M059J (cell line): ENCODE measurements around the gene VLDLR. TPM values are rescaled to one million over a fixed set of nuclear protein-coding genes. Genes with fewer than 3 reads are reported as not detected.

Experiments used
- DNase-seq: peaks from one replicate; pipeline ENCODE4 v3.0.0-alpha.2; 2012; ENCODE audit warnings: low read depth
- total RNA-seq: library from RNA; depleted of rRNA; stranded (reverse); fragments of >200 nt; shearing (Covaris generic); gene quantifications from 2 replicates; pipeline ENCODE4 v1.2.3, GENCODE V29; 2014; rRNA removed

The VLDLR gene
- 9.2 and 16.1 TPM in 2 replicates for total RNA-seq

DNA sequence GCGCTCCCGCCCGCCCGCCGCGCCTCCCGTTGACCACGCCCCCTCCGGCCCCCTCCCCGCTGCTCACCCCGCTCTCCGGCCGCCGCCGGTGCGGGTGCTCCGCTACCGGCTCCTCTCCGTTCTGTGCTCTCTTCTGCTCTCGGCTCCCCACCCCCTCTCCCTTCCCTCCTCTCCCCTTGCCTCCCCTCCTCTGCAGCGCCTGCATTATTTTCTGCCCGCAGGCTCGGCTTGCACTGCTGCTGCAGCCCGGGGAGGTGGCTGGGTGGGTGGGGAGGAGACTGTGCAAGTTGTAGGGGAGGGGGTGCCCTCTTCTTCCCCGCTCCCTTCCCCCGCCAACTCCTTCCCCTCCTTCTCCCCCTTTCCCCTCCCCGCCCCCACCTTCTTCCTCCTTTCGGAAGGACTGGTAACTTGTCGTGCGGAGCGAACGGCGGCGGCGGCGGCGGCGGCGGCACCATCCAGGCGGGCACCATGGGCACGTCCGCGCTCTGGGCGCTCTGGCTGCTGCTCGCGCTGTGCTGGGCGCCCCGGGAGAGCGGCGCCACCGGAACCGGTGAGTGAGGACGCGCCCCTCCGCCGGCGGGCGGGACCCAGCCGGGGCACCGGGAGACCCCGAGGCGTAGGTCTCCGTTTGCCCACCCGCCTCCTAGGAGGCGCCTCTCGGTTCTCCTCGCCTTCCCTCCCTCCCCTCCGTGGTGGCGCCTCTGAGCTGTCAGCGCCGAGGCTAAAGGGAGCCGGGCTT, at the start of gene VLDLR:
Gene VLDLR (plus strand): TSS at position 66 of the 739 bp plus-strand sequence. CDS start 403 bp downstream, at position 469.
- DNase-seq: peak; percentile 56

DNA sequence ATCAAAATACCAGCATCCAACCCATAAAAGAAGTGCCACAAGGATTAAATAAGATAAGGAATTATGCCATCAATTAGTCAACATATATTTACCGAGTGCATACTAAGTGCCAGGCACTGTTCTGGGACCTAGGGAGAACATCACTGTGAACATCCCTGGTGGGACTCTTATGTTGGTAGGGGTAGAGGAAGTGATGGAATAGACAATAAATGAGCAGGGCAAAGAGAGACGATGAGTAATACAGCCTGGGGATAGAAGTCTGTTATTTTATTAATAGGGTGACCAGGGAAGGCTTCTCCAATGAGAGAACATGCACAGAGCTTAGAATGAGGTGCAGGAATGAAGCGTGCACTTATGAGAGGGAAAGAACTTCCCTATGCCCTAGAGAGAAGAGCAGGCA, 47.4 kb upstream of the VLDLR start:
- peak; percentile 73 for DNase-seq

DNA sequence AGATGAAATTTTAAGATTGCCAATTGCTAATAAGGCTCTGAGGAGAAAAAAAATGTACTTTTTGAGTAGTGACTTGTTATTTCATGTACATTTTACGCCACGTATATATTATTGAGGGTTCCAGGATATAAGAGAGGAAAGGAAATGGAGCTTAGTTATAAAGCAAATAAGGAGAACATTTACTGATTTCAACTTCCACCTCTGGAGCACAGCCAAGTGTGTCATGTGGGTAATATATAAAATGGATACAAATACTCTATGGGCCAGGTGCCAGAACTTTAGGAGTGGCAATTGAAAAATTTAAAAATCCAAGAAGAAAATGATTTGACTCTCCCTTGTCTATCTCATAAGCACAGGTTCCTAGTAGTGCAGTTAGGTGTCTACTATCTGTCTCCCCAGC, 45.0 kb upstream of the VLDLR start:
- no peak for DNase-seq

DNA sequence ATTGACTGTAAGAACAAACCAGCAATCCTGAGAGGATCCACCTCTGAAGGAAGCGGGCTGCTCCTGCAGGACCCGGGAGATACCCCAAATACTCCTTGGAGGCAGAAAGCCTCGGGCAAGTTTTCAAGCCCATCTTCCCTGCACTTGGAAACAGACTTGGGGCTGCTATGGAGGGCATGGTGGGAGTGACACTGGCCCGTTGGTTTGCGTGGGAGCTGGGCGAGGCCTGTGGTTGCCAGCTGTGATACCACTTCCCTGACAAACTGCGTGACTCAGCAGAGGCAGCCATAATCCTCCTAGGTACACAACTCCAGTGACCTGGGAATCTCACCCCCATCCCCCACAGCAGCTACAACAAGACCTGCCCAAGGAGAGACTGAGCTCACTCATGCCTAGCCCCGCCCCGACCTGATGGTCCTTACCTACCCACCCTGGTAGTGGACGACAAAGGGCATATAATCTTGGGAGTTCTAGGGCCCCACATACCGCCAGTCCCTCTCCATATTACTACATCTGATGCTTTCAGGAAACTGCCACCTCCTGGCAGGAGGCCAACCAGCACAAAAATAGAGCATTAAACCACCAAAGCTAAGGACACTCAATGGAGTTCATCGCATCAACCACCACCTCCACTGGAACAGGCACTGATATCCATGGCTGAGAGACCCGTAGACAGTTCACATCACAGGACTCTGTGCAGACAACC, 38.1 kb upstream of the VLDLR start:
- peak; percentile 34 for DNase-seq

DNA sequence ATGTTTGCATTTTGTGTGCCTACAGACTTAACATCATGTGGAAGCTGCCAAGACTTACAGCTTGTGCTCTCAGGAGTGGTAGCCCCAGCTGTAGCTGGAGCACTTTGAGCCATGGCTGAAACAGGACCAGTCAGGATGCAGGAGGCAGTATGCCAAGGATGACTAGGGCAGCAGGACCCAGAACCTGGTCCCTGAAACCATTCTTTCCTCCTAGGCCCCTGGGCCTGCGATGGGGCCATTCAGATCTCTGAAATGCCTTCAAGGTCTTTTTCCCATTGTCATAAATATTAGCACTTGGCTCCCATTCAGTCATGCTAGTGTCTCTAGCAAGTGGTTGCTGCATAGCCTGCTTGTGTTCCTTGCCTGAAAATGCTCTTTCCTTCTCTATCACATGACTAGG, 29.6 kb upstream of the VLDLR start:
- DNase-seq: no peak

DNA sequence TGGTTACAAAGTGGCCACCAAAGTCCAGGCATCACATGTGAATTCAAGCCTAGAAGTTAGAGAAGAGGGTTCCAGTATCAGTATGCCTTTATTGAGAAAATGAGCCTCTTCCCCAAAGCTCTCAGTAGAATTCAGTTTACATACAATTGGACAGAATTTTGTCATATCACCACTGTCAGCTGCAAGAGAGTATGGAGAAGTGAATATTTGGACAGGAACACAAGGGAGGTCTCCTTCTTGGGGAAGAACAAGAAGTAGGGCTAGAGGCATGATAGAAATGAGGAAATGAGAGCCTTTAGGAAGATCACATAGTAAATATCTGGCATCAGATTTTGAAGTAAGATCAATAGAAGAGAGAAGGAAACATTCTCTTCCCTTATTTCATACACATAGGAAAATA, 27.8 kb upstream of the VLDLR start:
- DNase-seq: no peak

DNA sequence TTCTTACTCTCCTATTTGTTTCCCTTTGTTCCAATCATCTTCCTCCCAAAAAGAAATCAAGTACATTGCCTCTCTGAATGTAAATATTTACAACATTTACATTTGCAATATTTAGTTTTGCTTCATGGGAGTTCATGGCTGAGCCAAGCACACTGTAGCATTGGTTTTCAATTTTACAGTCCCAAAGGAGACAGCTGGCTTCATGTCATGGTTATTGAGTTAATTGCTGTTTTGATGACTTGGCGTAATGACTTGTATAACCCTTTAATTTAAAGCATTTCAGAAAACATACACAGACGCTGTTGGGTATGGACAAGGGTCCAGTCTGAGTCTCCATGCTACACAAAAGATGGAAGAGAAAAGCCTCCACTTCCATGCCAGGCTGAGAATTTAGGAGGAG, 25.6 kb upstream of the VLDLR start:
- no peak for DNase-seq

DNA sequence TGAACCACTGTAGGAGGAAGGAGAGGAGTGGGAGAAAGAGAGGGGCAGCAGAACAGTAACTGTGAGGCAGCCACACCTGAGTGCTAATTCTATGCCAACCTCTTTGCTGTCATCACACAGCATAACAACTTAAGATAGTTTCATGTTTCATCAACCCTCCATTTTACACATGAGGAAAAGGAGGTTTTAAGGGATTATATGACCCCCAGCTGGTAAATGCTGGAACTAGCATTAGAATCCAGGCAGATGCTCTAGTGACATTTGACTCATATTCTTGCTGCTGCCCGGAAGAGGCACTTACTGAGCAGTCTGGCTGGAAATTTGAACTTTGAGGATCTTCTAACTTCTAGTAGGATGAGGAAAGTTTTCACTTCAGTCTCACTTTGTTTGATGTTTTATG, 24.1 kb upstream of the VLDLR start:
- DNase-seq: peak; percentile 24

DNA sequence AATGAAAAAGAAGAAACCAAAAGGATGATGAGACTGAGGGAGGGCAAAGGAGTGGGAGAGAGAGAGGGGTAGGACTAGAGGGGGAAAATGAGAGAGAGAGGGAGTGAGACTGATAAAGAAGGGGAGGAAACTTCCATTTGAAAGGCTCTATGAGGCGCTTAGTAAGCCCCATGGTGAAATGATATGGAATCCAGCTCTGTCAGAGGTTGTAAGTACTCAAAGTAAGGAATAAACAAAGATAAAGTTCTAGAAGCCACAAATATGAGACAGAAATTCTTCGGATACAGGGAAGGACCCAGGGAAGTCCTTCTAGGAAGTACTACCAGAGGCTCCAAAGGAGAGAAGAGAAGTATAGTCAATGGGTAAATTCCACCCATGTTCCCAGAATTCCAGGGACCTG, 21.7 kb upstream of the VLDLR start:
- DNase-seq: no peak

DNA sequence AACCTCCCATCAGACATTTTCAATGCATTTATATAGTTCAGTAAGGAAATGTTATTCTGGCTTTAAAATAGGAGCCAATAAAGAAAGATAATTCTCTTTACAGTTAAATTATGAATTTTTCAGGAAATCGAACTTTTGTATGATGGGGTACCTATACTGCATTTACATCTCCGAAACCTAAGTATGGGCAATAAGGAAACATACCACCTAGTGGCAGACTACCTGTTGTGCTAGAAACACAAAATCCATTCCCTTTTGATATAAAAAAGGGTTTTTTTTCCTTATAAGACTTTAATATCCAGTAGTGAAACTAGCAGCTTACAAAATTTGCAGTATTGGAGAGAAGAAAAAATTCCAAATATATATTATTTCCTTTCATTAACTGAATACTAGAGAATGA, 21.3 kb upstream of the VLDLR start:
- no peak for DNase-seq

DNA sequence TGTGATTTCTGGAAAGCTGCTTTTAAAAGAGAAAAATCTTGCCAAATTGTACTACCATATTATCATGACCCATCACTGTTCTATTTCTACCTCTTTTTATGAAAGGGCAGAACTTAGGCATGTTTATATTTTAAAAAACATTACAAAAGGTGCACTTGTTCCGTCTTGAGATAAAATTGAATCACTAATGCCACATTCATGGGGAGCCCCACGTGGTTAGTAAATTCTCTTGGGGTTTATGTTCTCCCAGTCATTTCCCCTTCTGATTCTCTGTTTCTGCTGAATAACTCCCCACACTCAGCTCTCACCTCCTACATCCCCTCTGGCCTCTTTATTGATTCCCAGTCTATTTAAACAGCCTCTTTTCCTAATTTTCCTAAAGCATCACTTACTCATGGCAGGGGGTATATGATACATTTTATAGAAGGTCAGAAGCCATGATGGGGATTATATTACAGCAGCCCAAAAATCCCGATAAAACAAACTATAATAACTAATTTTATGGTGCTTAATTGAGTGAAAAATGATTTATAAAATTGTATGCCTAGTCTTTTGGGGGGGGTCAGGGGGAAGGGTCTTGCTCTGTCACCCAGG, 19.7 kb upstream of the VLDLR start:
- DNase-seq: no peak

DNA sequence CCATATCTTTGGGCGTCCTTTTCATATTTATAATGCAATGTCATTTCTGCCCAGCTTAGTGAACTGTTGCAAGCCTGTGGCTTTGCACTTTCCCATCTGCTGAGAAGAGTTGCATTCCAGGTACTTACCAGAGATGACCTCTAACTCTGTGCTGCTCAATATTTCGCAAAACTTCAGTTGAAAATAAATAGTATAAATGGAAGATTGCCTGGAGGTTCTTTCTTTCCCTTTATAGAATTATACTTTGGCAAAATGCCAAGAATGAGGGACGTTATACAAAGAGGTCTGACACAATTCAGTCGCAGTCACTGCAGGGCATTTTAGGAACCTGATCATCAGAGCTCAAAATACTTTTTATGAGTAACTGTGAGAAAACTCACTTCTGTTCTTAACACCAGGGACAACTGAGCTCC, 18.9 kb upstream of the VLDLR start:
- DNase-seq: peak; percentile 30

DNA sequence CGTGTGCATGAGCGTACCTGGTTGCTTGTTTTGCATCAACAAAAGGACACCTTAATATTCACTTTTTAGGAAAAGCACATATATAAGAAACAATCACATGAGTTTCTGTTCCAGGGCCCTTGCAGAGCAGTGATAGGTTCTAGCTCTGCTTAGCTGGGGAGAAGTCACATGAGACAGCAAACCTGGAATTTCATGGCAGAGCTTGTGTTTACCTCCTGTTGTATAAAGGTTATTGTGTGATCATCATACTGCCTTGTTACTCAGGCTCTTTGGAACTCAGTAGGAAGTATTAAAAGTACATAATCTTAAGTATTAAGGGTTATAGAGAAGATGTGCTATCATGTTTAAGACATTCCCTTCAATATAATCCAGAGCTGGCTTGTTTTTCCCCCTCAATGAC, 18.0 kb upstream of the VLDLR start:
- DNase-seq: no peak

DNA sequence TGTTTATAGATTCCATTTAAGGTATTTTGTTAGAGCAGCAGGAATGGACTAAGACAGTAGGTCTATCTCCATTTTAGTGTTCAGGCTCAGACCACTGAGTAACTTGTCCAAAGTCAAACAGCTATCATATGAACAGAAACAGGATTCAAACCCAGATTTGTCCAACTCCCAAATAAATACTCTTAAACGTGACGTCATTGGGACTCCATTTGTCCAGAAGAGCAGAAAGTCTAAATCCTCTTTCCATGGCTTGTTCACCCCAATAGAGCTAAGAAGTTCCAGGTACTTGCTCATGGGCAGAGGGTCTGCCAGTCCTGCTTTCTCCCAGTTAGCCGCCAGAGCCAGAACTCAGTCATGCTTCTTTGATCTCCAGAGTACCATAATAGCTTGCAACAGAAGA, 16.3 kb upstream of the VLDLR start:
- no peak for DNase-seq

DNA sequence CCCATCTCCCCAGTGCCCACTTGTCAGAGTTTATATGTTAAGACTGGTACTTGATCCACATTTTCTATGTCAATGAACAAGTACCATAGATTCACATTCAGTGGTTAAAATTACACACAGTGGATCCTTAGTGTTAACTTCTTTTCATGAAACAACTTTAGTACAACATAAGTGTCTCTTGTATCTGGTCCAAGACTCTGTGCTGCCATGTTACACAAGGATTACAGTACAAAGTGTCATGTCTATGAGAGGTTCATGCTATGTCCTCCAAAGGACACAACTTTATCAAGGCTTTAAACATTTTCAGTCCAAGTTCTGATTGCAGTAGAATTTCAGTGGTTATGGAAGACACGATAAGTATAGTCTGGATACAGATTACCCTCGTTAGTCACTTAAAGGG, 13.3 kb upstream of the VLDLR start:
- no peak for DNase-seq

DNA sequence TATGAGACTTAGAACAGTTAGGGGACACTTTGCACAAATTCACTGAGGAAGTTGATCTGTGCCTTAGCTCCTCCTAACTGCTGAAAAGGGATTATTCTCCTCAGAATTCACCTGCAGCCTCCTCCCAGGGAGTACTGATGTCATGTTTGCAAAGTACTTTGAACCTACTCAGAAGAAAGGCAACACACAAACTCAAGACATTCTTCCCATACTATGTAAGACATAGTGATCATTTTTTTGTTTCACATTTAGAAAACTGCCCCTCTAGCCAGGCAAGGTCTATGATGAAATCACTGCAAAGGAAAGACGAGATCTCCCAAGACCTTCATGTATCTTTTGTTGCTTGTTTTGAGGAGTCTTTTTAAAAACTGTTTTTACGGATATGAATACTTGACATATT, 10.6 kb upstream of the VLDLR start:
- no peak for DNase-seq

DNA sequence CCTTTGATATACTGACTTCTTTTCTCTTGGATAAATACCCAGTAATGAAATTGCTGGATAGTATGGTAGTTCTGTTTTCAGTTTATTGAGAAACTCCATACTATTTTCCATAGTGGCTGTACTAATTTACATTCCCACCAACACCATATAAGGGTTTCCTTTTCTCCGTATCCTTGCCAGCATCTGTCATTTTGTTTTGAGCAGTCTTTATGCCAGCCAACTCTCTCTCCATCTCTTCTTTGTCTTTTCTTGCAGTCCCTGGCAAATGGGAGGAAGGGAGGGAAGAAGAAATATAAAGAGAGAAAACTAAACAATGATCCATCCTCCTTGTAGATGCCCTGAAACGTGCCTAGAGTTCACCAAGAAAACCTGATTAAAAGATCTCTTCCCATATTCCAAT, 9.6 kb upstream of the VLDLR start:
- no peak for DNase-seq

DNA sequence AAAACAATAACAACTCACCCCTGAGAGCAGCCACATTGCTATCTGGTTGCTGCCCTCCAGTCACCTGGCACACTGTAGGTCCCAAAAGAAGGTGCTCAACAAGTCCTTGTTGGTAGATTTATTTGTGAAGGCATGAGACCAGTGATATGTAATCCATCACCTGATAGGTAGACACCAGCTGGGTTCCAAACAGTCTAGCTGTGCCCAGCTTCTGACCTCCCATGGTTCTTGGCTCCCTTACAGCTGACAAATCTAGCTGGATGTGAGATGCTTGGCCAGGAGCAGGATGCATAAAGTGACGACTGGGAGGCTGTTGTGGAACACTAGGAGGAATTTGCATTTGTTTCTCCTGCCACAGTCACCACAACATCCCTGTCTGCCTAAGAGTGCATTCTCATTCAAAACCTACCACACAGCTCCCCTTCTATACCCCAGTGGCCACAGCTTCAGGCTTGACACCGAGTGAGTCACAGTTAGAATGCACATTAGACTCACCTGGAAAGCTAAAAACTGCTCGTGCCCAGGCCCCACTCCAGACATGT, 7.8 kb upstream of the VLDLR start:
- DNase-seq: no peak

DNA sequence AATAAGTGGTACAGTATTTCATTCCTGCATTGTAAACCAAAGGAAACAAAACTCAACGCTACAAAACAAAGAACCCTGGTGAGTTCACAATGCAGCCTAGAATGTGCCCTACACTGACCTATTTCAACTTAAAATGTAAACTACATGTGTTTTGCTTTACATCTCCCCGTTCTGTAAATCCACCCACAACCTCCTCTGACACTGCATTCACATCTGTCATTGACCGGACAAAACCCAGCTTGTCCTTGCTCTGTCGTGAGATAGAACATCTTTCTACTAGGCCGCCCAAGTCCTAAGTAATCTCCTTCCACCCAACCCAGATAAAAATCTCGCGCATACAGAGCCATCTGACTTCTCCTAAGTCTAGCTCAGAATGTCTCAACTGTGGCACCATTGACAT, 6.1 kb upstream of the VLDLR start:
- DNase-seq: no peak

DNA sequence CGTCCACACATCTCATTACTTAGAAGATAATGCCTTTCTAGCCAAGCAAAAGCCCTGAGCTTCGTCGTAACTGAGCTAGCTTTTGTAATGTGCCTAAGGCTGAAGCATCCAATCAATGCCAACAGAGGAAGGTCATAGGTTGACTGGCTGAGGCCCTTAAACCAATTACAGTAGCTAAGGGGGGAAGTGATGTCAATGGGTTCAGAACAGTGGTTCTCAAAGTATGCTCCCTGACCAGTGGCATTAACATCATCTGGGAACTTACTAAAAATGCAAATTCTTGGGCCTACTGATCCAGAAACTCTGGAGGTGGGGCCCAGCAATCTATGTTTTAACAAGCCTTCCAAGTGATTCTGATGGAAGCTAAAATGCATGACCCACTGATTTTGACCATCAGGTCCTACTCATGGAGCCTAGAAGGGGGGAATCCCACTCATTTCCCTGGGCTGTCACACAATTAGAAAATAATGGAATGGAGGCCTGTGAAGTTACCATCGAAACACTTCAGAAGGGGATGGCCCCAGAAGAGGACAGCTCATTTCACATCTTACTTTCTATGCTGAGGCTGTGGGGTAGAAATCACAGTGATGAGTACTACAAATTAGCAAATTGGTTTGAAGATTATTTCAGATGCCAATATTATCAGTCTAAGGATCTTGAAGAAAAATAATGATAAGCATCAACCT, 4.8 kb upstream of the VLDLR start:
- no peak for DNase-seq

DNA sequence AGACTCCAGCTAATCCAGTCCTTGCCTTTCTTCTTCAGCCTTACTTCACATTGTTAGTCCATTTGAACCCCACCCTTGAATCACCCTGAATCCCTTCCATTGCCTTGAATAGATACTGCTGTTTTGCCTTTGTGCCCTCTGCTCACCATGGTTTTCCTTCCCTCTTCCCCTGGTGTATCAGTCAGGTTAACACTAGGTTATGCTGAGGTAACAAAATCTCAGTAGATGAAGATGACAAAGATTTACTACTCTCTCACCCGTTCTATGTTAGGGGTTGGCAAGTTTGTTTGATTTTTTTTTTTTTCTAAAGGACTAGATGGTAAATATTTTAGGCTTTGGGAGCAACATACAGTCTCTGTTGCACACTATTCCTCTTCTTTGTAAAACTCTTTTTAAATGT, 3.3 kb upstream of the VLDLR start:
- no peak for DNase-seq
